Measurements from ENCODE around the gene ADPRHL1.

DNA sequence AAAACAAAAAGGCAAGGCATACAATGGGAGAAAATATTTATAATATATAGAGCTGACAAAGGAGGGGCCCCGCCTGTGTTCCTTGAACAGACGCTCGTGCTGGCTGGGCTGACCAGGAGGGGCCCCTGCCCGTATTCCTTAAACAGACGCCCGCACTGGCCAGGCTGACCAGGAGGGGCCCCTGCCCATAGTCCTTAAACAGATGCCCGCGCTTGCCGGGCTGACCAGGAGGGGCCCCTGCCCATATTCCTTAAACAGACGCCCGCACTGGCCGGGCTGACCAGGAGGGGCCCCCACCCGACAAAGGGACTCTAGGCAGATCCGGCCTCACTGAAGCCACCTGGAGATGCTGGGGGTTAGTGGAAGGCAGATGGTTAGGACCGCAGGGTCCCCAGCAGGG is 9.3 kb downstream of the ADPRHL1 start:
- TF ChIP-seq, protein P1, sequence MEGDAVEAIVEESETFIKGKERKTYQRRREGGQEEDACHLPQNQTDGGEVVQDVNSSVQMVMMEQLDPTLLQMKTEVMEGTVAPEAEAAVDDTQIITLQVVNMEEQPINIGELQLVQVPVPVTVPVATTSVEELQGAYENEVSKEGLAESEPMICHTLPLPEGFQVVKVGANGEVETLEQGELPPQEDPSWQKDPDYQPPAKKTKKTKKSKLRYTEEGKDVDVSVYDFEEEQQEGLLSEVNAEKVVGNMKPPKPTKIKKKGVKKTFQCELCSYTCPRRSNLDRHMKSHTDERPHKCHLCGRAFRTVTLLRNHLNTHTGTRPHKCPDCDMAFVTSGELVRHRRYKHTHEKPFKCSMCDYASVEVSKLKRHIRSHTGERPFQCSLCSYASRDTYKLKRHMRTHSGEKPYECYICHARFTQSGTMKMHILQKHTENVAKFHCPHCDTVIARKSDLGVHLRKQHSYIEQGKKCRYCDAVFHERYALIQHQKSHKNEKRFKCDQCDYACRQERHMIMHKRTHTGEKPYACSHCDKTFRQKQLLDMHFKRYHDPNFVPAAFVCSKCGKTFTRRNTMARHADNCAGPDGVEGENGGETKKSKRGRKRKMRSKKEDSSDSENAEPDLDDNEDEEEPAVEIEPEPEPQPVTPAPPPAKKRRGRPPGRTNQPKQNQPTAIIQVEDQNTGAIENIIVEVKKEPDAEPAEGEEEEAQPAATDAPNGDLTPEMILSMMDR (IDR thresholded peaks at IDR 0.05; ENCODE audit: low read depth, low read length): no peak
- no peak for TF ChIP-seq EZH2phosphoT487 (IDR thresholded peaks at IDR 0.05; ENCODE audit: low read depth)
